Urinary bladder (tissue), 4 donors: Measurements from ENCODE around the gene BCR. TPM values are rescaled to one million over a fixed set of nuclear protein-coding genes. Genes with fewer than 3 reads are reported as not detected.

Source experiments
- DNase-seq: peaks from one replicate; pipeline ENCODE4 v3.0.0-alpha.2; 2015; ENCODE audit errors: extremely low spot score
- H3K27ac ChIP-seq: one replicate; pipeline ENCODE4 v1.5.1; 2013; ENCODE audit warnings: low read depth, mild to moderate bottlenecking, moderate library complexity
- H3K36me3 ChIP-seq: one replicate; pipeline ENCODE4 v1.6.1; 2013; ENCODE audit warnings: mild to moderate bottlenecking, moderate library complexity; ENCODE audit not compliant: insufficient read depth
- H3K4me1 ChIP-seq: one replicate; pipeline ENCODE4 v1.6.1; 2013; ENCODE audit warnings: mild to moderate bottlenecking, moderate library complexity; ENCODE audit not compliant: insufficient read depth
- H3K4me3 ChIP-seq: one replicate; pipeline ENCODE4 v1.5.1; 2013; ENCODE audit warnings: low read depth, low read length
- WGBS: extraction: QIAGEN DNeasy Blood & Tissue Kit; methylation state at CpG from one replicate; pipeline ENCODE4 v1.1.7; 2013; 5-methylcytosine and 5-hydroxymethylcytosine counted together
- polyA plus RNA-seq: library from polyadenylated mRNA; stranded (reverse); fragments of 200-250 nt; gene quantifications from one replicate; pipeline ENCODE4 v1.2.3, GENCODE V29; 2013
- total RNA-seq: library from RNA; depleted of rRNA; stranded (reverse); fragments of >200 nt; gene quantifications from one replicate; pipeline ENCODE4 v1.2.3, GENCODE V29; 2014
- donor health status: healthy with polysubstance abuse.
- donor health status: healthy.

Gene BCR
- total and polyA plus RNA-seq, 2 donors: 14.1 to 35.0 TPM

DNA sequence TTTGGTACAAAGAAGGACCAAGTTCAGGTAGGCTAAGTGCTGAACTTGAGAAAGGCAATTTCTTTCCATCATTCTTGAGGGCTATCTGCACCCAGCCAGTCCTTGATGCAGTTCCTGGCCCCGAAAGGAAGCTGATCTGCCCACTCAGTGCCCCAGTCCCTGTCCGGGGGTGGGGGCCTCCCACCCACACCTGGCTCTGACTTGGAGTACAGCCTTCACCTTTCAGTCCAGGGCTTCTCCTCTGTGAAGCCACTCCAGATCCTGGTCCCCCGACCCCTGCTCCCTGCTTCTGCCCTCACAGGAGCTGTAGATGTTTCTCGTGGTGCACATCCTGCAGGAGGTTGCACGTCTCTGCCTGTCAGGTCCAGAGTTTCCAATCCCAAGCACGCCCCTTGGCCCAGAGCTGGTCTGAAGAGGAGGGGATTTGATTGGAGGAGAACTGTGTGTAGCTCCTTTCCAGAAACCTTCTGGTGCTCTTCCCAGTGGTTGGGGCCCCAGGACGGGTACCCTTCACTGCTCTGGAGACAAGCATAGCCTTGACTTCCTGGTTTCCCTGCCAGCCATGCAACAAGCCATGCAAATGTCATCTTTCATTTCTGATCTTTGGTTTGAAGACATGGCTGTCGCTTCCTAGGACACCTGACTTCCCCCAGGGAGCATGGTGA lies 75.3 kb downstream of the BCR start:
- H3K4me1 ChIP-seq: no peaks in the 10 kb centered on the region
- no peak overlapping the region for H3K27ac ChIP-seq
- H3K4me3 ChIP-seq: no peak overlapping the region
- 81% methylated on average over 8 of the region's 8 CpGs for WGBS
- no peaks in the 10 kb centered on the region for H3K36me3 ChIP-seq
- no peak for DNase-seq

DNA sequence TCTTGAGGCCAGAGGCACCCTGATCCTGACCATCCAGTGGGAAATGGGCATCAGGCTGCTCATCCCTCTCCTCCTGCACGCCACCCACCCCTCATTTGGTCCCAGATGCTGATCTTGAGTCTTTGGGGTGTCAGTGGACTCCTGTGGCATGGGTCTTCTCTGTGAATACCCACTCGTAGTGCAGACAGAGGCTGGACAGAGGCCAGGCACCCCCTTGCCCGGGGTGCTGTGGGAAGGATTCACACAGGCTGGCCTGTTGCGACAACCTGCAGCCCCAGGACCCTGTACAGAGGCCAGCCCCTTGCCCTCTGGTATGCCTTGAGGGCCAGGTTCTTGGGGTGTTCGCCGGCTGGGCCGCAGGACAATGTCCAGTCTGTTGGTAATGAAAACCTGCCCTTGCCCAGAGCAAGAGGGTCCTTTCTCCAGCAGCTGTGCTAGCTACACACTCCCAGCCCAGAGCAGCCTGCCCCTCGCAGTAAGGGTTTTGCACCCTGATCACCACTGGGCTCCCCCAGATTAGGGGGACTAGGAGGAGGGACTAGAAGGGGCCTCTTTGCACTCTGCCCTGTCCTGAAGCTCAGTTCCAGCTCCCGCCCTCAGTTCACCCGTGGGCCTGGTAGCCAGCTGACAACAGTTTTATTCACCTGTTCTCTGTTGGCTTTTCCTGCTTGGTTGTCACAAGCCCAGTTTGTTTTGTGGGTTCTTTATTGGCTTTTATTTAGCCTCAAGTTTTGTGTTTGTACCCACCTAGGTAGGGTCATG lies 76.0 kb downstream of the BCR start:
- 91% methylated on average over 10 of the region's 10 CpGs for WGBS
- no peak for DNase-seq
- Histone ChIP-seq H3K4me3 (no peak overlapping the region), H3K27ac (no peak overlapping the region), H3K4me1 (no peaks in the 10 kb centered on the region), H3K36me3 (no peaks in the 10 kb centered on the region)

- Histone ChIP-seq H3K36me3 (peaks cover 4% of the 10 kb centered on the region), H3K27ac (no peak overlapping the region), H3K4me1 (no peaks in the 10 kb centered on the region), H3K4me3 (no peak overlapping the region)
- 50% methylated on average over 19 of the region's 19 CpGs for WGBS
- DNase-seq: no peak
These were observed 76.9 kb downstream of the BCR start for GRCh38 chr22:23256986-23257888.

DNA sequence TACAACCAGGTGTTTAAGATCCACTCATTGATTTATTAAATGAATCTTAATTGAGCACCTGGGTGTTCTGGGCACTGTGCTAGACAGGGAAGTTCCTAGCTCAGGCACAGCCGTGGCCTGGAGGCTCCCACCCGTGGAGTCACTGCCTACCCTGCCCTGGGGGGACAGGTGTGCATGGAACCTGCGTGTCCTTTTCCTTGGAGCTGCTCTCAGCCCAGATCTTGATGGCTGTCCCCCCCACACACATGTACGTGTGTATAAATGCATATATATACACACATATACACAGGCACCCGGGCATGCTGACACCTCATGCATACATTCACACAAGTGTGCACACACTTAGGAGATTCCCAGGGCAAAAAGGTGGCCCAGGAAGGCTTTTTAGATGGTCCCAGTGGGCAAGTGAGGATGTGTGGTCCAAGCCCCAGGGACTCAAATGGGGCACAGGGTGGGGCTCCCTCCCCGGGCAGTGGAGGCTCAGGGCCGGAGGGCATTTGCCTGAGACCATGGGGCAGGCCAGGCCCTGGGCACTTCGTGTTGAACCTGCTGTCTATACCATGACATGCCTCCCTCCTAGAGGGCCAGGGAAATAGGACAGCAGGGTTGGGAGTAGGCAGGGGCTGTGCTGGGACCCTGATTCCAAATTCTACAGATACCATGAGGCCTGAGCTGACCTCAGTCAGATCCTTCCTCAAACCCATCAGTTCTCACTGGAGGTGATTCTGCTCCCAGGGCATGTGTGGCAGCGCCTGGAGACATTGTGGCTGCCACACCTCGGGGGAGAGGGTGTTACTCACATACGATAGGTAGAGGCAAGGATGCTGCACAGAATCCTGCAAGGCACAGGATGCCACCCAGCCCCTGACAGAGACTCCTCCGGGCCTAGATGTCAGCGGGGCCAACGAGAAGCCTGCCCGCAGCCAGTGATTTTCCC lies 77.8 kb downstream of the BCR start:
- Histone ChIP-seq H3K36me3 (peaks cover 4% of the 10 kb centered on the region), H3K4me1 (no peaks in the 10 kb centered on the region), H3K4me3 (no peak overlapping the region), H3K27ac (no peak overlapping the region)
- no peak for DNase-seq
- 93% methylated on average over 15 of the region's 15 CpGs for WGBS

- Histone ChIP-seq H3K27ac (no peak overlapping the region), H3K4me1 (no peaks in the 10 kb centered on the region), H3K36me3 (peaks cover 4% of the 10 kb centered on the region), H3K4me3 (no peak overlapping the region)
- 97% methylated on average over 11 of the region's 11 CpGs for WGBS
- DNase-seq: no peak
These were observed 78.5 kb downstream of the BCR start for GRCh38 chr22:23258826-23259170.

DNA sequence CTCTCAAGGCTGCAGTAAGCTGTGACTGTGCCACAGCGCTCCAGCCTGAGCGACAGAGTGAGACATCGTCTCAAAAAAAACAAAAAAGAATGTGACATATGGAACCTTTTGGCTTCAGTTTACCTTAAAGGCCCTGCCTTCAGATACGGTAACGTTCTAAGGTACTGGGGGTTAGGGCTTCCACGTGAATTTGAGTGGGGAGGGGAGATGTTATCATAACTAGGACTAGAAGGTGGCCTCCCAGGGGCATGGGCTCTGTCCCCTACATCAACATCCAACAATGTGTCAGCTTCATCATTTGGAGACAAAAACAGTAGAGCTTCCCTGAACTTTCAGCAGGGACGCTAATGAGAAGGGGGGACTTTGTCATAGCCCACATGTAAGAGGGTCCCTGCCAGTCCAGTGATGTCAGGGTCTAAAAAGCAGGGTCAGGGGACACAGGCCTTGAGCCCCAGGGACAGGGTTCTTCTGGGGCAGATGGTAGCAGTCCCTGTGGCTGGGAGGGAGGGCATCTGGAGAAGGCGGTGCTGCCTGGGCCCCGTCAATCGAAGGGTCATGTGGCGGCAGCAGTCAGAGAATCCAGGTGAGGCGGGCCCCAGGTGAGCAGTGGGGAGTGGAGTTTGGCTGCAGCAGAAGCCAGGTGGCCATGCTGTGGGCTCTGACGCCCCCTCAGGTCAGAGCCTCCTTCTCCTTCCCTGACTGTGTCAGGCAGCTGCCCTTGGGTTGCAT lies 79.8 kb downstream of the BCR start:
- DNase-seq: no peak
- H3K4me1 ChIP-seq: no peaks in the 10 kb centered on the region
- H3K36me3 ChIP-seq: peaks cover 4% of the 10 kb centered on the region
- 96% methylated on average over 13 of the region's 13 CpGs for WGBS
- H3K27ac ChIP-seq: no peak overlapping the region
- no peak overlapping the region for H3K4me3 ChIP-seq

GRCh38 chr22:23260645-23261581 lies 80.6 kb downstream of the BCR start:
- H3K36me3 ChIP-seq: peaks cover 4% of the 10 kb centered on the region
- DNase-seq: no peak
- H3K27ac ChIP-seq: no peak overlapping the region
- no peaks in the 10 kb centered on the region for H3K4me1 ChIP-seq
- H3K4me3 ChIP-seq: no peak overlapping the region
- WGBS: 95% methylated on average over 21 of the region's 21 CpGs

DNA sequence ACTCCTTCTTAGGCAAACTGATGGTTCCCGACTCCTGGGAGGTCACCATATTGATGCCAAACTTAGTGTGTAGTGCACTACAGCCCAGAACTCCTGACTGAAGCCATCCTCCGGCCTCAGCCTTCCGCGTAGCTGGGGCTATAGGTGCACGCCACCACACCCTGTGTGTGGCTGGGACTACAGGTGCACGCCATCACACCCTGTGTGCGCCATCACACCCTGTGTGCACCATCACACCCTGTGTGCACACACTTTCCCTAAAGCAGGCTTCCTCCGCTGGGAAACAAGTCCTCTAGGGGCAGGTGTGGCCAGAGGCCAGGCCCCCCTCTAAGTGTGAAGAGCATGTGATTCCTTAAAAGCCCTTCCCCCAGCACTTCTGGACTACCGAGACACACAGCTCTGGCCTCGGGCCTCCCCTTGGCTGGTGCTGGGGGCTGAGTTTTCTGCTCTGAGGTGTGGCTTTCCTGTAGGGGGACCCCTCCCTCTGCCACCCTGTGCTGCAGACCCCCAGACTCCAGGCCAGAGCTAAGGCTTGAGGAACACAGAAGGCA lies 81.7 kb downstream of the BCR start:
- no peaks in the 10 kb centered on the region for H3K4me1 ChIP-seq
- peaks cover 4% of the 10 kb centered on the region for H3K36me3 ChIP-seq
- H3K27ac ChIP-seq: no peak overlapping the region
- DNase-seq: no peak
- WGBS: 76% methylated on average over 10 of the region's 10 CpGs
- H3K4me3 ChIP-seq: no peak overlapping the region

GRCh38 chr22:23262518-23263332 lies 82.4 kb downstream of the BCR start:
- WGBS: 70% methylated on average over 60 of the region's 60 CpGs
- no peak overlapping the region for H3K27ac ChIP-seq

GRCh38 chr22:23263651-23264555 lies 83.6 kb downstream of the BCR start:
- 89% methylated on average over 20 of the region's 20 CpGs for WGBS
- Histone ChIP-seq H3K4me1 (no peaks in the 10 kb centered on the region), H3K36me3 (peaks cover 4% of the 10 kb centered on the region), H3K4me3 (no peak overlapping the region), H3K27ac (no peak overlapping the region)
- DNase-seq: no peak

More at GRCh38 chr22:23262518-23263332, 82.4 kb downstream of the BCR start:
- H3K4me3 ChIP-seq: no peak overlapping the region
- no peak for DNase-seq
- peaks cover 4% of the 10 kb centered on the region for H3K36me3 ChIP-seq
- no peaks in the 10 kb centered on the region for H3K4me1 ChIP-seq
